Superior temporal gyrus (tissue), 1 donor: Measurements from ENCODE around the gene RALGDS.

Experiments used
- DNase-seq: peaks from one replicate; pipeline ENCODE4 v3.0.0-alpha.2; 2016; ENCODE audit errors: extremely low spot score

The RALGDS gene

DNA sequence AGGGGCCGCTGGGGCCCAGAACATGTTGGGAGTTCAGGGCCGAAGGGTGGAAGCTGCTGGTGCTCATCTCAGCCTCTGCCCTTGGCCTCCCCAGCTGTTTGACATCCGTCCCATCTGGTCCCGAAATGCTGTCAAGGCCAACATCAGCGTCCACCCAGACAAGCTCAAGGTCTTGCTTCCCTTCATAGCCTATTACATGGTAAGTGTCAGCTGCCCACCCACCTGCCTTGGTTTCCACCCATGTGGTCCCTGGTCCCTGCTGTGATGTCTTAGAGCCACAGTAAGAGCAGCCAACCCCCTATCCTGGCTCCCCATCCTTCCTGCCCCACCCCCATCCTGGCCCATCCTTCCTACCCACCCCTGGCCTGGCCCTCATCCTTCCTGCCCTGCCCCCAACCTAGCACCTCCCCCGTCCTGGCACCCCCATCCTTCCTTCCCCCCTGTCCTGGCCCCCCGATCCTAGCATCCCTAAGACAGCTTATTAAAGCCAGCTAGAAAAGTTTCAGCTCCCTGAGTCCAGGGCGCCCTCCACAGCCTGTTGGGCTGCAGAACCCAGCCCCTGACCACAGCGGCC, 69.0 kb downstream of the RALGDS start:
- DNase-seq: no peak

DNA sequence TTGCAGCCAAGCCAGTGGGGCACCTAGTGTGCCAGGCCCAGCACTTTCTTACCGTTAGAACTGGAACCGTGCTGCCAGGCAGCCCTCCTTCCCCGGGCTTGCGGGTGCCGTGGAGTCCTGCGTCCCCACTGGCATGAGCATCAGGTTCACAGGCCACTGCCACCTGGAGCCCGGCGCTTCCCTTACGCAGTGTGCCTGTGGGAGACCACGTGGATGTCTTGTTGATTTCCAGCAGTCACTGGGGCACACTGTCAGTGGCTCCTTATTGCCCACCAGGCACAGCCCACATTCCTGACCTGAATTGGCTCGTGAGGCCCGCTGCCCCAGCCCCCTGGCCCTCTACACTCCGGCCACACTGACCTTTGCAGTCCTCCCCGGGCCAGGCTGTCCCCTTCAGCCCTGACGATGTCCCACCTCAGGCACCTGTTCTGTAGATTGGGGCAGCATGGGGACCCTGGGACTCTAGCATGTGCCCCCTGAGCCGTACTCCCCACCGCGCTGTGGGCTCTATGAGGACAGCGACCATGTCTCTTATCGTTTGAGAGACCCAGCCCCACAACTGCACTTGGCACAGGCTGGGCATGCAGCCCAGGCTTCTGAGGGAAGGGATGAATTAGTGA, 69.6 kb downstream of the RALGDS start:
- DNase-seq: no peak

DNA sequence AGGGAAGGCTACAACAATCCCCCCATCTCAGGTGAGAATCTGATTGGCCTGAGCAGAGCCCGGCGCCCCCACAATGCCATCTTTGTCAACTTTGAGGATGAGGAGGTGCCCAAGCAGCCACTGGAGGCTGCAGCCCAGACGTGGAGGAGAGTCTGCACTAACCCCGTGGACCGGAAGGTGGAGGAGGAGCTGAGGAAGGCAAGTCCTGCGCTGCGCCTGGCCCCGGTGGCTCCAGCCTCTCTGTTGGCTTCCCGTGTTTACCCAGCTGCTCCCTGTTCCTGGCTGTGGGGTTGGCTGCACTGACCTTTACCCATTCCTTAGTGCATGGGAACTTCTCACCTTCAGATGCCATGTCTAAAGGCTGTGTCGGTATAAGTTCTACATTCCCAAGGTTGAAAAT, 70.3 kb downstream of the RALGDS start:
- DNase-seq: no peak

DNA sequence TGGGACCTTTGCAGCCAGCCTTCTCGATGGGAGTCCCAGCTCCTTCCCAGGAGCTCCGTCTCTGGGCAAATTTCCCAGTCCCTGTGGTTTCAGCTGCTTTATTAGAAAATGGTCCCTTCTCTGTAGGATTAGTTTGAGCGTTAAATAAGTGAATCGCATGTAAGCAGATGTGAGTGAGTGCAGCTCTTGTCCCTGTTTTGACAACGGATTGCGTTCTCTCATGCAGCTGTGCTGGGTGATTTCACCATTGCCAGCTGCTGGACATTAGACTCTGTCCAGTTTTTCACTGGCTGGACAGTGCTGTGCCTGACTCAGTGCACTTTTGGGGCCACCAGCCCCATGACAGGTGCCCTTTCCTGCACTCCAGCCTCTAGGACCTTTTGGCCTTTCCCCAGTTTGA, 70.9 kb downstream of the RALGDS start:
- DNase-seq: peak; percentile 81

DNA sequence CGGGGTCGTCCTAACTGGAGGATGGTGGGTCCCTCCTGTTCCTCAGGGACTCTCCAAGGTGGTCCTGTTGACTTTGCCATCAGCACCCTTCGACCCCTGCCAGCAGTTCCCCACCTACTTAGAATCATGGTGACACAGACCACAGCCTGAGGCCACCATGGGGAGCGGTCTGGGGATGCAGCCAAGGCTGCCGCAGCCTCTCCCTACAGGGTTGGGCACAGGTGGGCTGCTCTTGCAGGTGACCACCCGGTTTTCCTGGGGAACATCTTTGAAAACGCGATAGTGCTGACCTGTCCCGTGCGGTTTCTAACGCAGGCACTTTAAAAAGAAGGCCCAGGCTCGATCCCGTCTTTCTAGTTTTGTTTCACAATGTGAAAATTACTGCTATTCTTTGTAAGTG, 72.0 kb downstream of the RALGDS start:
- DNase-seq: no peak

DNA sequence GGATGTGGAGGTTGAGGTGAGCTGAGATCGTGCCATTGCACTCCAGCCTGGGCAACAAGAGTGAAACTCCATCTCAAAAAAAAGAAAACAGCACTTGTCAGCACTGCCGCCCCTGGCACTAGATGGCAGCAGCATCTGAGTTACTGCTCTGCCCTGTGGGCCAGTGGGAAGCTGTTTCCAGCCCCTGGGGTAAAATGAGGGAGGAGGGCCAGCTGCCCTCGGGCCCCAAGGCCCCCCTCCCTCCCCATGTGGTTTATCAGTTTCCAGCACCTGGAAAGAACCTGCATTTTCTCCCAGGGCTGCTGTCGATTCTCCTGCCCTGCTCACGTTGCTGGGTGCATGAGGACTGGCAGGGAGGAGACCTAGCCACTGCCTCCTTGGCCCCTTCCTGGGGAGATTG, 72.4 kb downstream of the RALGDS start:
- DNase-seq: peak; percentile 51
